ENCODE measurements around the gene KRCC1. TPM values are rescaled to one million over a fixed set of nuclear protein-coding genes. Genes with fewer than 3 reads are reported as not detected.

Gene KRCC1
- total and polyA plus RNA-seq, 5 donors, result 24.6 to 31.6 (median 26.0) TPM

DNA sequence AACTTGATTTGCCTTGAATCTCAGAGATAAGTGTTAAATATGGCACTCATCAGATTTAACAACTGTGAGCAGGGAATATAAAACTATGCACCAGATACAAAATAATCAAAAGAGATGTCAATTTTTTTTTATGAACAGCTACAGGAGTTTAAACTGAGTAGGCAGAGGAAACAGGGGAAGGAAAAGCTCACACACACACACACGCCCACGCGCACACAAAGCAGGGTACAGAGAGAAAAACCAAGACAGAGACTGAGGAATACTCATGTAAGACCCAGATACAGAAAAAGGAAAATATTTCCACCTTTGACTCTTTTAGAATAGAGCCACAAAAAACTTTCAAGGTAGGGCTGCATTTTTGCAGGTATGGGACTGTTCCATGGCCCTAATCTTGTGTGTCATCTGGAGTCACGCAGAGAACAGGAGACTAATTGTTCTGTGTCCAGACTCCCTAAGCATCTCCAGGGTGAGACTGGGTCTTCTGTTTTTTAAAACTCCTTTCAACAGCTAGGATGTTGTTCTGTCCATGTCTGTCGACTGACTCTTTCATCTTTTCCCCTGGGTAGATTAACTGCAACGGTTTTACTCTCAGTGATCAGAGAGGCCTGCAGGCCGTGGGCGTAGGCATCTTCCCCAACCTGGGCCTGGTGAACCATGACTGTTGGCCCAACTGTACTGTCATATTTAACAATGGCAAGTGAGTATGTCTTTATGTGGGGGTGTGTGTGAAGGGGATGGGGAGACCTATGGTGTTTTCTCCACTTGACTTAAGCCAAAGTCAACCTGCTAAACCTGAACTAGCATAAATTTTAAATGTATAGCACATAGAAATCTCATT lies 35.1 kb upstream of the KRCC1 start:
- no peaks in the 10 kb centered on the region for H3K4me1 ChIP-seq (ENCODE audit: control insufficient read depth, insufficient read depth, low read length)
- H3K4me3 ChIP-seq (ENCODE audit: low read length), result no peak overlapping the region
- WGBS, result 63% methylated on average over 8 of the region's 8 CpGs
- ATAC-seq, result no peak
- no peaks in the 10 kb centered on the region for H3K9me3 ChIP-seq (ENCODE audit: control insufficient read depth, low read length)
- no peak overlapping the region for H3K27ac ChIP-seq (ENCODE audit: low read length)
- DNase-seq, result no peak
- H3K27me3 ChIP-seq (ENCODE audit: control insufficient read depth, insufficient read depth), result no peaks in the 10 kb centered on the region
- intact Hi-C loops (cut with DNase I), result no loop called here

DNA sequence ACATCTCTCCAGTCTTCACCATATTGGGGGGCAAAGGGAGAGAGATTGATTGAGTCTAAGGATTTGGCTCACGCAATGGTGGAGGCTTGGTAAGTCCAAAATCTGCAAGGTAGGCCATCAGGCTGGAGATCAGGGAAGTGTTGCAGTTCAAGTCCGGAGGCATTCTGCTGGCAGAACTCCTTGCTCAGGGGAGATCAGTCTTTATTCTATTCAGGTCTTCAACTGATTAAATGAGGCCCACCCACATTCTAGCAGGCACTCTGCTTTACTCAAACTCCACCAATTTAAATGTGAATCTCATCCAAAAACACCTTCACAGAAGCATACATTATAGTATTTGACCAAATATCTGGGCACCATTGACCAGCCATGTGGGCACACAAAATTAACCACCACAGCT lies 33.4 kb upstream of the KRCC1 start:
- Histone ChIP-seq H3K27me3 (ENCODE audit: control insufficient read depth, insufficient read depth) (no peaks in the 10 kb centered on the region), H3K4me1 (ENCODE audit: control insufficient read depth, insufficient read depth, low read length) (no peaks in the 10 kb centered on the region), H3K4me3 (ENCODE audit: low read length) (no peak overlapping the region), H3K27ac (ENCODE audit: low read length) (no peak overlapping the region), H3K9me3 (ENCODE audit: control insufficient read depth, low read length) (no peaks in the 10 kb centered on the region)
- ATAC-seq (no peak), DNase-seq (no peak)
- intact Hi-C loops (cut with DNase I), result no loop called here
- 97% methylated on average over 2 of the region's 2 CpGs for WGBS

- no peak for DNase-seq
- WGBS, result 82% methylated on average over 17 of the region's 17 CpGs
- Histone ChIP-seq H3K4me3 (ENCODE audit: low read length) (no peak overlapping the region), H3K27me3 (ENCODE audit: control insufficient read depth, insufficient read depth) (no peaks in the 10 kb centered on the region), H3K27ac (ENCODE audit: low read length) (no peak overlapping the region), H3K9me3 (ENCODE audit: control insufficient read depth, low read length) (no peaks in the 10 kb centered on the region), H3K4me1 (ENCODE audit: control insufficient read depth, insufficient read depth, low read length) (no peaks in the 10 kb centered on the region)
- ATAC-seq, result no peak
- intact Hi-C loops (cut with DNase I), result no loop called here
Observed at GRCh38 chr2:88087763-88088162, 32.2 kb upstream of the KRCC1 start.

GRCh38 chr2:88087073-88087472 lies 31.5 kb upstream of the KRCC1 start:
- ATAC-seq (no peak), DNase-seq (no peak)
- intact Hi-C loops (cut with DNase I), result no loop called here
- no peaks in the 10 kb centered on the region for H3K27me3 ChIP-seq (ENCODE audit: control insufficient read depth, insufficient read depth)
- H3K4me1 ChIP-seq (ENCODE audit: control insufficient read depth, insufficient read depth, low read length), result no peaks in the 10 kb centered on the region
- 92% methylated on average over 2 of the region's 2 CpGs for WGBS
- H3K27ac ChIP-seq (ENCODE audit: low read length), result no peak overlapping the region
- no peak overlapping the region for H3K4me3 ChIP-seq (ENCODE audit: low read length)
- no peaks in the 10 kb centered on the region for H3K9me3 ChIP-seq (ENCODE audit: control insufficient read depth, low read length)

DNA sequence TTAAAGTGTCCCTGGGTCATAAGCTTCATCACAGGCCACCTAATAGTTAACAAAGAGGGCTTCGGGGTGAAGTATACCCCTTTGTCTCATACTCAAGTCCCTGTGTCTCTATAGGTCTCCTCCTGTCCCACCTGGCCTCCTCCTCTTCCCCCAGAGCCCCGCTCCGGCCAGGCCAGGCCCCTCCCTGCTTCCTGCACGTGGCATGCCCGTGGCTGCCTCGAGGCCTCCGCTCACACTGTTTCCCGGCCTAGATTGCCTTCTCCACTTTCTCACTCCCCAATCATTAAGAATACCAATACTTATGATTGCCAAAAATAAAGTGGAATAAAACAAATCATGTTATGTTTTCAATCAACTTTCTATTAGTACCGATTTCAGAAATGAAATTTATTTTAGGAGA lies 30.8 kb upstream of the KRCC1 start:
- 69% methylated on average over 9 of the region's 9 CpGs for WGBS
- Histone ChIP-seq H3K27ac (ENCODE audit: low read length) (no peak overlapping the region), H3K4me3 (ENCODE audit: low read length) (no peak overlapping the region), H3K27me3 (ENCODE audit: control insufficient read depth, insufficient read depth) (no peaks in the 10 kb centered on the region), H3K4me1 (ENCODE audit: control insufficient read depth, insufficient read depth, low read length) (no peaks in the 10 kb centered on the region), H3K9me3 (ENCODE audit: control insufficient read depth, low read length) (no peaks in the 10 kb centered on the region)
- ATAC-seq (peak in 1 of 2 donors; percentile 29), DNase-seq (no peak)
- intact Hi-C loops (cut with DNase I), result no loop called here

- H3K27ac ChIP-seq (ENCODE audit: low read length), result no peak overlapping the region
- intact Hi-C loops (cut with DNase I), result no loop called here
- 71% methylated on average over 5 of the region's 5 CpGs for WGBS
Observed at GRCh38 chr2:88085602-88086001, 30.0 kb upstream of the KRCC1 start.

DNA sequence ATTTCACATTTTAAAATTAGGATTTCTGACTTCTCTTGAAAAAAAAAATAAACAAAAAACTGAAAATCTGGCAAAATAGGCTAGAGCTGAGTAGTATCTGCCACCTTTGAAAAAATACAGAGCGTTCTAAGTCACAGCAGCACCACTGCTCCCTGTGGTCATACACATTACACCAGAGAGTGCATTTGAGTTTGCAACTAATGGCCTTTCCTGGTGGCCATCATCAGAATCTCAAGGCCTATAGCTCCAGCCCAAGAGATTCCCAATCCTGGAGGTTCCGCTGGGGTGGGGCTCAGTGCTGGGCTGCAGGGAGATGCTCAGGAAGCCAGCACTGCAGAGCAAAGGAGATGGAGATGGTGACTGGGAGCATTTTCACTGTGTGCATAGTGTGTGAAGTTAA lies 29.5 kb upstream of the KRCC1 start:
- Histone ChIP-seq H3K9me3 (ENCODE audit: control insufficient read depth, low read length) (no peaks in the 10 kb centered on the region), H3K27ac (ENCODE audit: low read length) (no peak overlapping the region), H3K4me3 (ENCODE audit: low read length) (no peak overlapping the region), H3K4me1 (ENCODE audit: control insufficient read depth, insufficient read depth, low read length) (no peaks in the 10 kb centered on the region), H3K27me3 (ENCODE audit: control insufficient read depth, insufficient read depth) (no peaks in the 10 kb centered on the region)
- DNase-seq (no peak), ATAC-seq (no peak)
- 90% methylated on average over 2 of the region's 2 CpGs for WGBS
- intact Hi-C loops (cut with DNase I), result no loop called here

More at GRCh38 chr2:88085602-88086001, 30.0 kb upstream of the KRCC1 start:
- Histone ChIP-seq H3K9me3 (ENCODE audit: control insufficient read depth, low read length) (no peaks in the 10 kb centered on the region), H3K27me3 (ENCODE audit: control insufficient read depth, insufficient read depth) (no peaks in the 10 kb centered on the region), H3K4me1 (ENCODE audit: control insufficient read depth, insufficient read depth, low read length) (no peaks in the 10 kb centered on the region), H3K4me3 (ENCODE audit: low read length) (no peak overlapping the region)
- no peak for DNase-seq
- no peak for ATAC-seq

GRCh38 chr2:88082781-88083180 lies 27.2 kb upstream of the KRCC1 start:
- WGBS, result 89% methylated on average over 1 of the region's 1 CpG
- Histone ChIP-seq H3K27me3 (ENCODE audit: control insufficient read depth, insufficient read depth) (no peaks in the 10 kb centered on the region), H3K4me3 (ENCODE audit: low read length) (no peak overlapping the region), H3K9me3 (ENCODE audit: control insufficient read depth, low read length) (no peaks in the 10 kb centered on the region), H3K4me1 (ENCODE audit: control insufficient read depth, insufficient read depth, low read length) (no peaks in the 10 kb centered on the region), H3K27ac (ENCODE audit: low read length) (no peak overlapping the region)
- DNase-seq, result no peak
- ATAC-seq, result no peak
- intact Hi-C loops (cut with DNase I), result no loop called here

DNA sequence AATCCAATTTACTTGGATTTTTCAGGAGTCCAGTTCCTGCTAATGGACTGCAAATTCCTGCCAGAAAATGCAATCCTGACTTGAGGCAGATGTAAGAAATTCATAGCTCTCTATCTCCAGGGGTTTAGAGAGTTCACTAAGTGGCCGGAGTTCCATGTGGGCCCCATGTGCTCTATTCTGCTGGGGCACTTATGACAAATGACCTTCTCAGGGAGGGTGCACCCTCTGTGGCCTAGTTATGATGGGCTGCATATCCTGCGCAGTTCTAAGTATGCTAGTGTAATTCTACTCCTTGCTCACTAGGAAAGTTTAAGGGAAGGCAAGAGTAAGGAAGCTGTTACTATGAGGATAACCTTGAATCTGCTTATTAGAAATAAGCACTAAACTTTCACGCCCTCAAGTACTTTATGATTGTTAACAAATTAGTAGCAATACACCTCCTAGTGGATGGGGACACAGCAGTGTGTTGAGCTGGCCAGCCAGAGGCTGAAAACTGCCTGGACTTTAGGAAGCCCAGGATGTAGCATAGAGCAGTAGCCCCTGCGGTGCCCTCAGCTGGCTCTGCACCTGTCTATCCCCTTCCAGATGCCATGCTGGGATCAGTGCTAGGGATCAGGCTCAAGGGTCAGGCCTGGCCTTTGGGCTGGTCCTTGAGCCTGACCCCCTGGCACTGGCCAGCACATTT lies 26.5 kb upstream of the KRCC1 start:
- 69% methylated on average over 4 of the region's 4 CpGs for WGBS
- no peaks in the 10 kb centered on the region for H3K9me3 ChIP-seq (ENCODE audit: control insufficient read depth, low read length)
- H3K4me3 ChIP-seq (ENCODE audit: low read length), result no peak overlapping the region
- H3K4me1 ChIP-seq (ENCODE audit: control insufficient read depth, insufficient read depth, low read length), result no peaks in the 10 kb centered on the region
- no peak for ATAC-seq
- no peaks in the 10 kb centered on the region for H3K27me3 ChIP-seq (ENCODE audit: control insufficient read depth, insufficient read depth)
- intact Hi-C loops (cut with DNase I), result no loop called here
- no peak overlapping the region for H3K27ac ChIP-seq (ENCODE audit: low read length)
- no peak for DNase-seq

- intact Hi-C loops (cut with DNase I), result no loop called here
- ATAC-seq (no peak), DNase-seq (no peak)
- WGBS, result 53% methylated on average over 2 of the region's 2 CpGs
- Histone ChIP-seq H3K9me3 (ENCODE audit: control insufficient read depth, low read length) (no peaks in the 10 kb centered on the region), H3K4me1 (ENCODE audit: control insufficient read depth, insufficient read depth, low read length) (no peaks in the 10 kb centered on the region), H3K27ac (ENCODE audit: low read length) (no peak overlapping the region), H3K4me3 (ENCODE audit: low read length) (no peak overlapping the region), H3K27me3 (ENCODE audit: control insufficient read depth, insufficient read depth) (no peaks in the 10 kb centered on the region)
Observed at GRCh38 chr2:88080545-88080944, 25.0 kb upstream of the KRCC1 start.

DNA sequence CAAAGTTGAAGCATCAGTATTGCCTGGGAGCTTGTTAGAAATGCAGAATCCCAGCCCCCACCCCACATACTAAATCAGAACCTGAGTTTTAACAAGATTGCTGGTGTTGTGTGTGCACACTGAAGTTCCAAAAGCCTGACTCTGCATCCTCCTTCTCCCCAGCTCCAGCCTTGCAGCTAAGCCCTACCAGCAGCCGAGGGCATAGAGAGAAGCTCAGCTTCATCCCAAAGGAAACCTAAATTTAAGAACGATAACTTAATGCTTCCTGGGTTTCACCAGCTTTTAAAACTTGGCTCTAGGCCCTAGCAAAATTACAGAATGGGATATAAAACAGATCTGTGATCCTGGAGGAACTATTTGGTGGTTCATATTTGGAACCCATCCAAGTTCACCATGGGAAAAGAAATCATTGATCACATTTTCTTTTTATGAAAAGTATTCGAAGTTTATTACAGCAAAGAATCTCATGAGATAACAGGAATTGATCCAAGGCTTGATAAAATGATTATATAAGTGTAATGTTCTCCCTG lies 23.1 kb upstream of the KRCC1 start:
- WGBS, result 49% methylated on average over 3 of the region's 3 CpGs
- no peak for ATAC-seq
- H3K27me3 ChIP-seq (ENCODE audit: control insufficient read depth, insufficient read depth), result no peaks in the 10 kb centered on the region
- H3K4me3 ChIP-seq (ENCODE audit: low read length), result no peak overlapping the region
- no peaks in the 10 kb centered on the region for H3K9me3 ChIP-seq (ENCODE audit: control insufficient read depth, low read length)
- intact Hi-C loops (cut with DNase I), result no loop called here
- no peak for DNase-seq
- no peak overlapping the region for H3K27ac ChIP-seq (ENCODE audit: low read length)
- H3K4me1 ChIP-seq (ENCODE audit: control insufficient read depth, insufficient read depth, low read length), result no peaks in the 10 kb centered on the region
